Measurements from ENCODE around the gene ATP2C2. TPM values are rescaled to one million over a fixed set of nuclear protein-coding genes. Genes with fewer than 3 reads are reported as not detected.

ATP2C2 gene
- total RNA-seq, 4 donors from 2014 or later: 1.1 to 25.8 (median 5.6) TPM

GRCh38 chr16:84444476-84444875 lies 76.1 kb downstream of the ATP2C2 start:
- Histone ChIP-seq H3K4me3 (no peak overlapping the region), H3K4me1 (no peaks in the 10 kb centered on the region), H3K9me3 (no peaks in the 10 kb centered on the region), H3K27ac (no peak overlapping the region), H3K36me3 (no peaks in the 10 kb centered on the region), H3K27me3 (peaks cover 0 to 10% (median 0%) of the 10 kb centered on the region in 4 donors)
- no peak for DNase-seq
- 77 to 86% methylated on average over 5 to 8 of the region's 8 CpGs for WGBS, 2 donors
- no peak for TF ChIP-seq CTCF (IDR thresholded peaks at IDR 0.05)
- TF ChIP-seq POLR2A (IDR thresholded peaks at IDR 0.05): no peak
- intact Hi-C loops (cut with DNase I): no loop called here

- H3K4me1 ChIP-seq: no peaks in the 10 kb centered on the region
- TF ChIP-seq POLR2A (IDR thresholded peaks at IDR 0.05) (no peak), CTCF (IDR thresholded peaks at IDR 0.05) (no peak)
- no peak for DNase-seq
- intact Hi-C loops (cut with DNase I): no loop called here
- 72 to 78% methylated on average over 4 of the region's 4 CpGs for WGBS, 2 donors
- H3K27ac ChIP-seq: no peak overlapping the region
- H3K36me3 ChIP-seq: no peaks in the 10 kb centered on the region
- no peak overlapping the region for H3K4me3 ChIP-seq
- peaks cover 0 to 10% (median 0%) of the 10 kb centered on the region in 4 donors for H3K27me3 ChIP-seq
- no peaks in the 10 kb centered on the region for H3K9me3 ChIP-seq
Measured at GRCh38 chr16:84446084-84446483, 77.7 kb downstream of the ATP2C2 start.

GRCh38 chr16:84446596-84447392 lies 78.5 kb downstream of the ATP2C2 start:
- DNase-seq: no peak
- H3K9me3 ChIP-seq: no peaks in the 10 kb centered on the region
- no peak overlapping the region for H3K4me3 ChIP-seq
- H3K36me3 ChIP-seq: no peaks in the 10 kb centered on the region
- H3K27me3 ChIP-seq: peaks cover 0 to 10% (median 0%) of the 10 kb centered on the region in 4 donors
- no peak for TF ChIP-seq POLR2A (IDR thresholded peaks at IDR 0.05)
- no peak for TF ChIP-seq CTCF (IDR thresholded peaks at IDR 0.05)
- no peak overlapping the region for H3K27ac ChIP-seq
- 80% methylated on average over 14 of the region's 14 CpGs for WGBS, 2 donors
- H3K4me1 ChIP-seq: no peaks in the 10 kb centered on the region
- intact Hi-C loops (cut with DNase I): no loop called here

- H3K9me3 ChIP-seq: no peaks in the 10 kb centered on the region
- intact Hi-C loops (cut with DNase I): no loop called here
- no peaks in the 10 kb centered on the region for H3K36me3 ChIP-seq
- no peak overlapping the region for H3K27ac ChIP-seq
- H3K4me3 ChIP-seq: no peak overlapping the region
- WGBS, 2 donors: 94 to 100% methylated on average over 3 to 4 of the region's 10 CpGs
- H3K4me1 ChIP-seq: no peaks in the 10 kb centered on the region
- no peaks in the 10 kb centered on the region for H3K27me3 ChIP-seq
- no peak for TF ChIP-seq POLR2A (IDR thresholded peaks at IDR 0.05)
- no peak for TF ChIP-seq CTCF (IDR thresholded peaks at IDR 0.05)
- DNase-seq: no peak
Measured at GRCh38 chr16:84448444-84448843, 80.1 kb downstream of the ATP2C2 start.

DNA sequence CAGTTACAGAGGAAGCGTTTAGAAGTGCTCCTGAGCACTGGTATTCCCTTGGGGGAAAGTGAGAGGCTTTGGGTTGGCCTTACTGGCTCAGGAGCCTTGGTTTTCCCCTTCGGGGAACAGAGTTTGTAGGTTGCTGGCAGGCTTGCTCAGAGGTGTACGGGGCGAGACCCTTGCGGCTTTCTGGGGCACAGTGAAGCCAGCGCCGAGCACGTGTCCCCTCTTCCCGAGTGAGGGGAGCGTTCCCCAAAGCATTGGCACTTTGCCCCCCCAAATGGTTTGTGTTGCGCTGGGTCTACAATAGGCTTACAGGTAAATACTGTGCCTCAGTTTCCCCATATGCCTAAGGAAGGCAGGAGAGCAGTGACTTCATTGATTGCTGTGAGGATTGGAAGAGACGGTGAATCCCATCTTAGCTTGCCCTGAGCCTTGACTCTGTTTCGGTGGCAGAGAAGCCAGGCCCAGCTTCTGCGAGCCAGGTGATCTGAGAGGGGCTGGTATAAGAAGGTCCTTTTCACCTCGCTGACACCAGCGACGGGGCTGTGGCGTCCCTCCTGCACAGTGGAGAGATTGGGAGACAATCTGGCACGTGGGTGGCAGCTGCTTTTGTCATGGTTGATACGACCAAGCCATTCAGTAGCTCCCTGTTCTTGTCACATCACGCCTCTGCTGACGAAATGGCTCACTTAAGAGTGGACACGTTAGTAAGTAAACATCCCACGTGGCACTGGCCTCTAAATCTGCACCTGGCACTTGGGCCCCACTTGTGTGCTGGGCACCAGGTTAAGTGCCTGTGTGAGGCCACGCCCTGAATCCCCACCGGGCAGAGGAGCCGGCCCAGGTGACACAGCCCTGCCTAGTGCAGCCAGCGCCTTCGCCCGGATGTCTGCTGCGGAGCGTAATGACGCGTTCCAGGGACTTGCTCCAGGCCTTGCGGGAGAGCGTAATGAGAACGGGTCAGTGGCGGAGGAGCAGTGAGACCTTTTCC lies 81.1 kb downstream of the ATP2C2 start:
- Histone ChIP-seq H3K27me3 (no peaks in the 10 kb centered on the region), H3K9me3 (no peaks in the 10 kb centered on the region), H3K36me3 (no peaks in the 10 kb centered on the region), H3K27ac (no peak overlapping the region), H3K4me3 (no peak overlapping the region), H3K4me1 (no peaks in the 10 kb centered on the region)
- TF ChIP-seq POLR2A (IDR thresholded peaks at IDR 0.05) (no peak), CTCF (IDR thresholded peaks at IDR 0.05) (no peak)
- DNase-seq: no peak
- 82% methylated on average over 21 to 28 of the region's 38 CpGs for WGBS, 2 donors
- intact Hi-C loops (cut with DNase I): no loop called here

All from esophagus squamous epithelium (tissue), 5 donors.